Endothelial cell of umbilical vein (primary cell): ENCODE data around the gene TSHB. TPM values are rescaled to one million over a fixed set of nuclear protein-coding genes. Genes with fewer than 3 reads are reported as not detected.

ENCODE experiments used
- BruUV-seq: library from RNA; stranded (reverse); fragments of 400-500 nt; replicated peaks from 2 replicates; lab custom pipeline; 2021; lab: Mats Ljungman, UMichigan
- CTCF ChIA-PET: fragments of 300-600, 350-600 bp; sonication (Branson Sonifier 250); formaldehyde crosslinking; loops from one replicate; lab custom pipeline; 2021; ENCODE audit warnings: antibody characterized with exemption, inconsistent platforms; lab: Charles Lee
- POLR2A ChIA-PET: fragments of 300-600, 350-600 bp; sonication (Branson Sonifier 250); formaldehyde crosslinking; loops from one replicate; lab custom pipeline; 2021; ENCODE audit warnings: antibody characterized with exemption, inconsistent platforms; lab: Charles Lee
- DNase-seq: peaks from one replicate; pipeline ENCODE4 v3.0.0-alpha.2; 2011; ENCODE audit warnings: low read depth, low spot score
- FAIRE-seq: peaks from 2 replicates; lab custom pipeline; 2011; peaks lifted over from hg19 to GRCh38; lab: Jason Lieb, UNC
- H2AFZ ChIP-seq: 2 replicates; pipeline ENCODE4 v1.6.0; 2012; ENCODE audit warnings: low read depth, low read length, control low read depth, inconsistent platforms
- H3K27ac ChIP-seq: 2 replicates; pipeline ENCODE4 v1.5.1; 2011; ENCODE audit warnings: low read depth, mild to moderate bottlenecking, control low read depth, low read length, moderate library complexity; ENCODE audit not compliant: insufficient read depth
- H3K27me3 ChIP-seq, 2 experiments: 2 replicates each; pipeline versions ENCODE4 v1.6.0 to v1.6.1; 2011; ENCODE audit warnings: low read length in 2 of 2, mixed read lengths in 1 of 2; ENCODE audit not compliant: control insufficient read depth in 2 of 2, insufficient read depth in 2 of 2
- H3K36me3 ChIP-seq, 2 experiments: 2 replicates in 1 of 2; 3 replicates in 1 of 2; pipeline ENCODE4 v1.5.1; 2011; ENCODE audit warnings: low read length in 2 of 2, mild to moderate bottlenecking in 1 of 2, moderate library complexity in 1 of 2; ENCODE audit not compliant: control insufficient read depth in 2 of 2, insufficient read depth in 2 of 2; ENCODE audit errors: extremely low read depth in 1 of 2
- H3K4me1 ChIP-seq: 3 replicates; pipeline ENCODE4 v1.5.1; 2011; ENCODE audit warnings: mild to moderate bottlenecking, low read length; ENCODE audit not compliant: control insufficient read depth, insufficient read depth; ENCODE audit errors: extremely low read depth
- H3K4me2 ChIP-seq: 2 replicates; pipeline ENCODE4 v1.6.1; 2011; ENCODE audit warnings: low read length, control low read depth, mixed read lengths; ENCODE audit not compliant: insufficient read depth
- H3K4me3 ChIP-seq, 3 experiments: fragments of 200-600 bp in 1 of 3; sonication (generic), shearing (Covaris generic) in 1 of 3; replicated peaks in 1 of 3; 2 replicates each; pipeline ENCODE4 v1.5.1; 2011 to 2016; ENCODE audit warnings: control low read depth in 3 of 3, low read length in 3 of 3, mild to moderate bottlenecking in 2 of 3, inconsistent platforms in 1 of 3, low read depth in 1 of 3, moderate library complexity in 1 of 3; ENCODE audit not compliant: insufficient read depth in 1 of 3
- H3K79me2 ChIP-seq: 2 replicates; pipeline ENCODE4 v1.6.0; 2012; ENCODE audit warnings: low read length, inconsistent platforms; ENCODE audit not compliant: control insufficient read depth, insufficient read depth
- H3K9ac ChIP-seq: replicated peaks from 2 replicates; pipeline ENCODE3; 2011; ENCODE audit warnings: low read length, control low read depth; ENCODE audit not compliant: insufficient read depth; ENCODE audit errors: extremely low read depth
- H3K9me1 ChIP-seq: replicated peaks from 3 replicates; pipeline ENCODE4 v1.6.0; 2011; ENCODE audit warnings: mild to moderate bottlenecking, low read length; ENCODE audit not compliant: control insufficient read depth, insufficient read depth; ENCODE audit errors: extremely low read depth
- H3K9me3 ChIP-seq: replicated peaks from 2 replicates; pipeline ENCODE4 v1.5.1; 2012; ENCODE audit warnings: low read length, inconsistent platforms; ENCODE audit not compliant: control insufficient read depth, insufficient read depth
- H4K20me1 ChIP-seq: replicated peaks from 2 replicates; pipeline ENCODE3; 2011; ENCODE audit warnings: mild to moderate bottlenecking, low read length; ENCODE audit not compliant: control insufficient read depth, insufficient read depth; ENCODE audit errors: extremely low read depth
- CTCF ChIP-seq, 2 donors: IDR thresholded peaks; 1 replicate in 1 of 2; 2 replicates in 1 of 2; pipeline ENCODE4 v1.5.1; 2011; ENCODE audit warnings: low read length in 2 of 2, mild to moderate bottlenecking in 2 of 2, moderate library complexity in 2 of 2, control low read depth in 1 of 2, inconsistent platforms in 1 of 2, low read depth in 1 of 2; ENCODE audit not compliant: insufficient read depth in 1 of 2; ENCODE audit errors: extremely low read depth in 1 of 2
- EZH2 ChIP-seq: IDR thresholded peaks from 2 replicates; pipeline ENCODE4 v1.6.1; 2012; ENCODE audit warnings: borderline replicate concordance, low read depth, mild to moderate bottlenecking, moderate library complexity, low read length, inconsistent platforms; ENCODE audit not compliant: severe bottlenecking
- FOS ChIP-seq: IDR thresholded peaks from 2 replicates; pipeline ENCODE4 v1.6.1; 2011; ENCODE audit warnings: mild to moderate bottlenecking, low read length, moderate library complexity, borderline replicate concordance; ENCODE audit not compliant: insufficient read depth
- GATA2 ChIP-seq: IDR thresholded peaks from 2 replicates; pipeline ENCODE4 v1.7.0; 2011; ENCODE audit warnings: low read depth, mild to moderate bottlenecking, moderate library complexity, mixed read lengths, low read length; ENCODE audit not compliant: insufficient read length, insufficient read depth
- JUN ChIP-seq: IDR thresholded peaks from 2 replicates; pipeline ENCODE4 v1.6.1; 2011; ENCODE audit warnings: borderline replicate concordance, low read depth; ENCODE audit not compliant: insufficient read length, insufficient read depth
- MAX ChIP-seq: IDR thresholded peaks from 2 replicates; pipeline ENCODE4 v1.6.1; 2011; ENCODE audit not compliant: insufficient read depth, insufficient read length
- MYC ChIP-seq: IDR thresholded peaks from one replicate; pipeline ENCODE4 v1.6.1; 2011; ENCODE audit warnings: mild to moderate bottlenecking, low read depth, low read length
- POLR2A ChIP-seq: IDR thresholded peaks from 2 replicates; pipeline ENCODE4 v1.6.1; 2012; ENCODE audit warnings: low read depth, mild to moderate bottlenecking, control low read depth, low read length
- POLR2AphosphoS5 ChIP-seq: IDR thresholded peaks from 2 replicates; pipeline ENCODE4 v1.6.1; 2012; ENCODE audit warnings: low read depth, mild to moderate bottlenecking, control low read depth, low read length, moderate library complexity; ENCODE audit not compliant: insufficient read depth
- dilution Hi-C: fragments of 300-500 bp; cut with MboI; formaldehyde crosslinking; loops from one replicate; pipeline ENCODE4 v1.15.0; 2019; ENCODE audit warnings: low sequenced_read_pairs; ENCODE audit not compliant: extremely low pct_ligation_motif_present
- intact Hi-C: fragments of 100-400 bp; cut with micrococcal nuclease; formaldehyde crosslinking; loops from one replicate; pipeline ENCODE4 v1.10.0; 2022
- polyA plus RNA-seq, 4 experiments: library from polyadenylated mRNA; depleted of rRNA in 3 of 4; stranded (reverse) in 3 of 4; unstranded in 1 of 4; fragments of >200 nt; gene quantifications; 2 replicates each; pipeline versions ENCODE4 v1.2.1 to v1.2.3, GENCODE V29; 2011 to 2012; ENCODE audit warnings: missing spikeins in 1 of 4
- total RNA-seq: library from RNA; stranded (reverse); gene quantifications from 2 replicates; pipeline ENCODE4 v1.2.3, GENCODE V29; 2021

Gene TSHB
- total and polyA plus RNA-seq, 2 donors (not counting 3 experiments of a cell fraction or from before 2014, with no cell fraction given): not detected

- DNase-seq: no peak
- no TSS peak for BruUV-seq
- dilution Hi-C loops (no loop called here), intact Hi-C loops (no loop called here)
- Histone ChIP-seq H2AFZ (no peak overlapping the region), H3K9ac (no peak overlapping the region), H4K20me1 (no peaks in the 10 kb centered on the region), H3K27ac (no peak overlapping the region), H3K27me3 (no peaks in the 10 kb centered on the region), H3K4me1 (peaks cover 25% of the 10 kb centered on the region), H3K36me3 (no peaks in the 10 kb centered on the region), H3K9me3 (no peaks in the 10 kb centered on the region), H3K79me2 (no peaks in the 10 kb centered on the region), H3K4me3 (no peak overlapping the region), H3K9me1 (no peaks in the 10 kb centered on the region), H3K4me2 (no peak overlapping the region)
- ChIA-PET CTCF (no interaction called here), POLR2A (no interaction called here)
- no peak for FAIRE-seq
- TF ChIP-seq MAX: no peak
- TF ChIP-seq FOS: no peak
- no peak for TF ChIP-seq POLR2A
- no peak for TF ChIP-seq JUN
- TF ChIP-seq POLR2AphosphoS5: no peak
- TF ChIP-seq GATA2: no peak
These were observed 29.7 kb downstream of the TSHB start for GRCh38 chr1:115059316-115059715.

DNA sequence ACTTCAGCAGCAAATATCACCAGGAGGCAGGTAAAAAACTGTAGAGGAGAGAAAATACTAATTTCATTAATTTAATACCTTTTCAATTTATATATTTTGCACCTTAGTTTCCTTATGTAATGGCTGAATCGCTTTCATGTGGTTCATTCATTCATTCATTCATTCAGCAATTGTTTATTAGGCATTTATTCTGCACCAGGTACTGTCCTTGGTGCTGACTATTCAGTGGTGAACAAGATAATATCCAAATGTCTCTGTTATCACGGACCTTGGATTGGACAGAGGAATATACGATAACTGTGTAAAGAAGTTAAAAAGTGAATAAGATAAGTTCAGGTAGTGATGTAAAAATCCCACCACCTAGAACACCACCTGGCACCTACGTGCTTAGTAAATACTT is 30.9 kb downstream of the TSHB start:
- no peak for DNase-seq
- BruUV-seq: no TSS peak

More for the DNA sequence above, 30.9 kb downstream of the TSHB start:
- H3K9ac ChIP-seq: no peak overlapping the region
- H3K36me3 ChIP-seq: no peaks in the 10 kb centered on the region
- H3K9me1 ChIP-seq: no peaks in the 10 kb centered on the region
- intact Hi-C loops: loop anchor here (10.0 kb wide), 2 partner anchors 306 to 386 kb away; partner anchors contain the start of genes CSDE1 and DENND2C
- ChIA-PET CTCF (no interaction called here), POLR2A (no interaction called here)
- dilution Hi-C loops: no loop called here
- TF ChIP-seq POLR2A (no peak), MAX (no peak), JUN (no peak), EZH2 (no peak), GATA2 (no peak), POLR2AphosphoS5 (no peak), FOS (no peak), MYC (no peak), CTCF (IDR thresholded peaks at IDR 0.05; ENCODE audit: extremely low read depth in 1 of 2, insufficient read depth in 1 of 2, low read depth in 1 of 2, low read length in 2 of 2) (no peak)
- no peak overlapping the region for H3K4me2 ChIP-seq
- no peak for FAIRE-seq
- H3K27ac ChIP-seq: no peak overlapping the region
- no peaks in the 10 kb centered on the region for H3K27me3 ChIP-seq
- no peaks in the 10 kb centered on the region for H3K79me2 ChIP-seq
- H2AFZ ChIP-seq: no peak overlapping the region
- H3K9me3 ChIP-seq: no peaks in the 10 kb centered on the region
- H3K4me3 ChIP-seq: no peak overlapping the region
- peaks cover 25% of the 10 kb centered on the region for H3K4me1 ChIP-seq
- H4K20me1 ChIP-seq: no peaks in the 10 kb centered on the region
